Activated CD4-positive, alpha-beta T cell treated with anti-CD3 and anti-CD28 coated beads, Interleukin-2, amount 10 ng/mL, durations not matched to agents 7 days and 5 days (primary cell): ENCODE measurements around the gene ST6GALNAC3. TPM values are rescaled to one million over a fixed set of nuclear protein-coding genes. Genes with fewer than 3 reads are reported as not detected.

Experiments used
- CTCF ChIA-PET: fragments of 350-600 bp; sonication (Branson Sonifier 250); formaldehyde crosslinking; loops from one replicate; lab custom pipeline; 2021; ENCODE audit warnings: antibody characterized with exemption; lab: Charles Lee
- POLR2A ChIA-PET: fragments of 350-600 bp; sonication (Branson Sonifier 250); formaldehyde crosslinking; loops from one replicate; lab custom pipeline; 2021; ENCODE audit warnings: antibody characterized with exemption; lab: Charles Lee
- DNase-seq: peaks from one replicate; pipeline ENCODE4 v3.0.0-alpha.2; 2020
- H3K27ac Mint-ChIP-seq: one replicate; pipeline ENCODE4 v1.8.0; 2021; ENCODE audit warnings: mild to moderate bottlenecking, moderate library complexity, mixed read lengths
- H3K27me3 Mint-ChIP-seq: one replicate; pipeline ENCODE4 v1.8.0; 2021; ENCODE audit warnings: mixed read lengths
- H3K36me3 Mint-ChIP-seq: one replicate; pipeline ENCODE4 v1.8.0; 2021; ENCODE audit warnings: low read depth, mixed read lengths
- H3K4me1 Mint-ChIP-seq: one replicate; pipeline ENCODE4 v1.8.0; 2021; ENCODE audit warnings: mixed read lengths
- H3K4me3 Mint-ChIP-seq: one replicate; pipeline ENCODE4 v1.8.0; 2021; ENCODE audit warnings: mild to moderate bottlenecking, moderate library complexity, mixed read lengths
- H3K9me3 Mint-ChIP-seq: one replicate; pipeline ENCODE4 v1.8.0; 2021; ENCODE audit warnings: mixed read lengths
- total RNA-seq, 2 experiments: library from RNA; stranded (reverse); gene quantifications; one replicate each; pipeline ENCODE4 v1.2.3, GENCODE V29; 2021

Gene ST6GALNAC3
- total RNA-seq, 2 experiments from 2014 or later, result 0.02 to 0.25 TPM

- Mint-ChIP-seq H3K4me3 (no peak overlapping the region), H3K4me1 (peaks cover 12% of the 10 kb centered on the region), H3K9me3 (no peaks in the 10 kb centered on the region), H3K27me3 (peaks cover 8% of the 10 kb centered on the region), H3K36me3 (no peaks in the 10 kb centered on the region), H3K27ac (no peak overlapping the region)
- no peak for DNase-seq
- ChIA-PET POLR2A (no interaction called here), CTCF (no interaction called here)
Observed at GRCh38 chr1:76053021-76053420, 21.5 kb upstream of the ST6GALNAC3 start.

GRCh38 chr1:76054359-76054758 is 20.2 kb upstream of the ST6GALNAC3 start:
- no peak for DNase-seq
- Mint-ChIP-seq H3K27ac (no peak overlapping the region), H3K9me3 (no peaks in the 10 kb centered on the region), H3K36me3 (no peaks in the 10 kb centered on the region), H3K4me3 (no peak overlapping the region), H3K27me3 (peaks cover 9% of the 10 kb centered on the region), H3K4me1 (peaks cover 12% of the 10 kb centered on the region)
- POLR2A ChIA-PET, result no interaction called here
- CTCF ChIA-PET, result interaction anchor here (1.2 kb wide), 1 partner anchor 16 kb away, joined by 3 read pairs; no protein-coding TSS in a partner anchor

GRCh38 chr1:76055987-76056386 is 18.6 kb upstream of the ST6GALNAC3 start:
- peaks cover 12% of the 10 kb centered on the region for H3K4me1 Mint-ChIP-seq
- no peak overlapping the region for H3K4me3 Mint-ChIP-seq
- no peaks in the 10 kb centered on the region for H3K9me3 Mint-ChIP-seq
- ChIA-PET CTCF (no interaction called here), POLR2A (no interaction called here)
- H3K27ac Mint-ChIP-seq, result no peak overlapping the region
- no peak for DNase-seq
- peaks cover 9% of the 10 kb centered on the region for H3K27me3 Mint-ChIP-seq
- no peaks in the 10 kb centered on the region for H3K36me3 Mint-ChIP-seq

- ChIA-PET CTCF (no interaction called here), POLR2A (no interaction called here)
- no peak for DNase-seq
- Mint-ChIP-seq H3K27ac (no peak overlapping the region), H3K9me3 (no peaks in the 10 kb centered on the region), H3K4me1 (peaks cover under 1% of the 10 kb centered on the region), H3K27me3 (peaks cover 3% of the 10 kb centered on the region), H3K4me3 (no peak overlapping the region), H3K36me3 (no peaks in the 10 kb centered on the region)
Observed at GRCh38 chr1:76059451-76059850, 15.1 kb upstream of the ST6GALNAC3 start.

- peaks cover 14% of the 10 kb centered on the region for H3K27me3 Mint-ChIP-seq
- H3K27ac Mint-ChIP-seq, result no peak overlapping the region
- CTCF ChIA-PET, result no interaction called here
Observed at GRCh38 chr1:76065270-76065669, 9.3 kb upstream of the ST6GALNAC3 start.

GRCh38 chr1:76066394-76066793 is 8.2 kb upstream of the ST6GALNAC3 start:
- no peaks in the 10 kb centered on the region for H3K9me3 Mint-ChIP-seq
- no peaks in the 10 kb centered on the region for H3K4me1 Mint-ChIP-seq
- no peak for DNase-seq
- no peak overlapping the region for H3K27ac Mint-ChIP-seq
- CTCF ChIA-PET, result no interaction called here
- POLR2A ChIA-PET, result no interaction called here
- H3K27me3 Mint-ChIP-seq, result peaks cover 14% of the 10 kb centered on the region
- H3K4me3 Mint-ChIP-seq, result no peak overlapping the region
- no peaks in the 10 kb centered on the region for H3K36me3 Mint-ChIP-seq

More at GRCh38 chr1:76065270-76065669, 9.3 kb upstream of the ST6GALNAC3 start:
- no peak overlapping the region for H3K4me3 Mint-ChIP-seq
- no peaks in the 10 kb centered on the region for H3K36me3 Mint-ChIP-seq
- H3K9me3 Mint-ChIP-seq, result no peaks in the 10 kb centered on the region
- no peak for DNase-seq
- POLR2A ChIA-PET, result no interaction called here
- H3K4me1 Mint-ChIP-seq, result no peaks in the 10 kb centered on the region

GRCh38 chr1:76068542-76068941 is 6.0 kb upstream of the ST6GALNAC3 start:
- CTCF ChIA-PET, result no interaction called here
- H3K36me3 Mint-ChIP-seq, result no peaks in the 10 kb centered on the region
- H3K9me3 Mint-ChIP-seq, result no peaks in the 10 kb centered on the region
- peaks cover 14% of the 10 kb centered on the region for H3K27me3 Mint-ChIP-seq
- POLR2A ChIA-PET, result no interaction called here
- H3K27ac Mint-ChIP-seq, result no peak overlapping the region
- no peaks in the 10 kb centered on the region for H3K4me1 Mint-ChIP-seq
- no peak overlapping the region for H3K4me3 Mint-ChIP-seq
- DNase-seq, result no peak

- POLR2A ChIA-PET, result no interaction called here
- peaks cover under 1% of the 10 kb centered on the region for H3K4me1 Mint-ChIP-seq
- H3K27me3 Mint-ChIP-seq, result peaks cover 14% of the 10 kb centered on the region
- DNase-seq, result no peak
- no peak overlapping the region for H3K27ac Mint-ChIP-seq
- no peak overlapping the region for H3K4me3 Mint-ChIP-seq
- no peaks in the 10 kb centered on the region for H3K36me3 Mint-ChIP-seq
- no peaks in the 10 kb centered on the region for H3K9me3 Mint-ChIP-seq
- CTCF ChIA-PET, result no interaction called here
Observed at GRCh38 chr1:76068953-76069561, 5.5 kb upstream of the ST6GALNAC3 start.

GRCh38 chr1:76070538-76070937 is 4.0 kb upstream of the ST6GALNAC3 start:
- Mint-ChIP-seq H3K4me1 (peaks cover 12% of the 10 kb centered on the region), H3K27me3 (peaks cover 10% of the 10 kb centered on the region), H3K27ac (no peak overlapping the region), H3K36me3 (no peaks in the 10 kb centered on the region), H3K9me3 (no peaks in the 10 kb centered on the region), H3K4me3 (no peak overlapping the region)
- no peak for DNase-seq
- ChIA-PET POLR2A (no interaction called here), CTCF (no interaction called here)

GRCh38 chr1:76073481-76073880 is 1.1 kb upstream of the ST6GALNAC3 start:
- ChIA-PET POLR2A (no interaction called here), CTCF (no interaction called here)
- Mint-ChIP-seq H3K4me1 (peaks cover 17% of the 10 kb centered on the region), H3K4me3 (no peak overlapping the region), H3K27me3 (no peaks in the 10 kb centered on the region), H3K9me3 (no peaks in the 10 kb centered on the region), H3K27ac (no peak overlapping the region), H3K36me3 (no peaks in the 10 kb centered on the region)
- no peak for DNase-seq

- ChIA-PET POLR2A (no interaction called here), CTCF (interaction anchor here (1.0 kb wide), 1 partner anchor 45 kb away, joined by 3 read pairs; no protein-coding TSS in a partner anchor)
- Mint-ChIP-seq H3K4me1 (peaks cover 17% of the 10 kb centered on the region), H3K27me3 (no peaks in the 10 kb centered on the region), H3K36me3 (no peaks in the 10 kb centered on the region), H3K9me3 (no peaks in the 10 kb centered on the region), H3K27ac (peak overlapping the region; percentile 79), H3K4me3 (peak overlapping the region; percentile 78)
- DNase-seq, result no peak
Observed at GRCh38 chr1:76075188-76075489, 593 bp downstream of the ST6GALNAC3 start.

- ChIA-PET CTCF (interaction anchor here (1.0 kb wide), 1 partner anchor 45 kb away, joined by 3 read pairs; no protein-coding TSS in a partner anchor), POLR2A (no interaction called here)
- Mint-ChIP-seq H3K36me3 (no peaks in the 10 kb centered on the region), H3K4me3 (peak overlapping the region; percentile 78), H3K27ac (no peak overlapping the region), H3K4me1 (peaks cover 17% of the 10 kb centered on the region), H3K27me3 (no peaks in the 10 kb centered on the region), H3K9me3 (no peaks in the 10 kb centered on the region)
- no peak for DNase-seq
Observed at GRCh38 chr1:76075877-76076276, 1.3 kb downstream of the ST6GALNAC3 start.

GRCh38 chr1:76079475-76080227 is 5.1 kb downstream of the ST6GALNAC3 start:
- H3K36me3 Mint-ChIP-seq, result no peaks in the 10 kb centered on the region
- POLR2A ChIA-PET, result interaction anchor here (0.6 kb wide), 1 partner anchor 67 kb away, joined by 3 read pairs; no protein-coding TSS in a partner anchor
- H3K9me3 Mint-ChIP-seq, result no peaks in the 10 kb centered on the region
- no peak overlapping the region for H3K4me3 Mint-ChIP-seq
- H3K4me1 Mint-ChIP-seq, result peaks cover 13% of the 10 kb centered on the region
- H3K27me3 Mint-ChIP-seq, result no peaks in the 10 kb centered on the region
- no peak overlapping the region for H3K27ac Mint-ChIP-seq
- CTCF ChIA-PET, result interaction anchor here (0.7 kb wide), 1 partner anchor 1270 kb away, joined by 3 read pairs; no protein-coding TSS in a partner anchor
- DNase-seq, result no peak
